Adipose tissue (tissue), 3 donors: ENCODE measurements around the gene HMGA1. TPM values are rescaled to one million over a fixed set of nuclear protein-coding genes. Genes with fewer than 3 reads are reported as not detected.

Experiments used
- H3K27ac ChIP-seq: one replicate; pipeline ENCODE4 v1.5.1; 2013; ENCODE audit warnings: low read depth, low read length
- WGBS, 3 donors: extraction: QIAGEN DNeasy Blood & Tissue Kit; methylation state at CpG; one replicate each; pipeline ENCODE4 v1.1.7; 2013; 5-methylcytosine and 5-hydroxymethylcytosine counted together
- polyA plus RNA-seq, 3 donors: library from polyadenylated mRNA; stranded (reverse); fragments of 200-250 nt; gene quantifications; one replicate each; pipeline ENCODE4 v1.2.3, GENCODE V29; 2013
- donor health status: healthy with polysubstance abuse.
- donor health status: Bipolar disorder and iron deficiency.
- donor health status: healthy.

HMGA1 gene
- polyA plus RNA-seq, 3 donors = 16.4 to 43.8 (median 19.5) TPM

DNA sequence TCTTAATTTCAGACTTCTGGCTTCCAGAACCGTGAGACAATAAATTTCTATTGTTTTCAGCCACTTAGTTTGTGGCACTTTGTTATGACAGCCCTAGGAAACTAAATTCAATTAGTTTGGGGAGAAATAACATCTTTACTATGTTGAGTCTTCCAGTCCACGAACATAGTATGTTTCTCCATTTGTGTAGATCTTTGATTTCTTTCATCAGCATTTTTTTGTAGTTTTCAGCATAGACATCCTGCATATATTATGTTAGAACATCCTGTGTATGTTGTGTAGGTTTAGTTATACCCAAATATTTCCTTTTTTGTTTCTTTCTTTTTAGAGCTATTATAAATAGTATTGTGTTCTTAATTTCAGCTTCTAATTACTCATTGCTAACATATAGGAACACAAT lies 18.0 kb upstream of the HMGA1 start:
- WGBS, 3 donors = 64 to 70% (median 65%) methylated on average over 2 of the region's 2 CpGs

DNA sequence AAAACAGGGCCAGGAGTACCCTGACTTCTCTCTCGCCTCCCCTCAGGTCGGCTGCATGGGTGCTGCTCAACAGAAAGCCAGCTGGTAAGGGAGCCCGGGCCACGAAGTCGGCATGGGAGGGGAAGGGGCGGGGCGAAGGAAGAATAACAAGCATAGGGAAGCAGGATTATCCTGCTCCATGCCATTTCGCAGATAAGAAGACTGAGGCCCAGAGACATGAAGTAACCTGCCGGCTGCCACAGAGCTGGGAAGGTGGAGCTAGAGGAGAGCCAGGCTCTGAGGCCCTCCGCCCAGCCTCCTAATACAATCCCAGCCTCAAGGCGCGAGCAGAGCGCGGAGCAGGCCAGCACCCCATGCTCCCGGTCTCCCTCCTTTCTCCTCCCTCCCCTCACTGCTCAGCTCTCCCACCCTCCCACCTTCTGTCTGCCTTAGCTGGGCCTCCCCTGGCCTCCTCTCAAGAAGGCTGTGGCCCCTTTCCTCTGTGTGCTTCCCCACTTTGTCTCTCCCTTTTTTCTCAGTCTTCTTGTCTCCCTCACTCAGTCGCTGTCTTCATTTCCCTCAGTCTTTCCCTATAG lies 13.2 kb upstream of the HMGA1 start:
- no peak overlapping the region for H3K27ac ChIP-seq
- 22 to 47% (median 41%) methylated on average over 16 of the region's 16 CpGs for WGBS, 3 donors

More for the DNA sequence above, 18.0 kb upstream of the HMGA1 start:
- H3K27ac ChIP-seq = no peak overlapping the region

DNA sequence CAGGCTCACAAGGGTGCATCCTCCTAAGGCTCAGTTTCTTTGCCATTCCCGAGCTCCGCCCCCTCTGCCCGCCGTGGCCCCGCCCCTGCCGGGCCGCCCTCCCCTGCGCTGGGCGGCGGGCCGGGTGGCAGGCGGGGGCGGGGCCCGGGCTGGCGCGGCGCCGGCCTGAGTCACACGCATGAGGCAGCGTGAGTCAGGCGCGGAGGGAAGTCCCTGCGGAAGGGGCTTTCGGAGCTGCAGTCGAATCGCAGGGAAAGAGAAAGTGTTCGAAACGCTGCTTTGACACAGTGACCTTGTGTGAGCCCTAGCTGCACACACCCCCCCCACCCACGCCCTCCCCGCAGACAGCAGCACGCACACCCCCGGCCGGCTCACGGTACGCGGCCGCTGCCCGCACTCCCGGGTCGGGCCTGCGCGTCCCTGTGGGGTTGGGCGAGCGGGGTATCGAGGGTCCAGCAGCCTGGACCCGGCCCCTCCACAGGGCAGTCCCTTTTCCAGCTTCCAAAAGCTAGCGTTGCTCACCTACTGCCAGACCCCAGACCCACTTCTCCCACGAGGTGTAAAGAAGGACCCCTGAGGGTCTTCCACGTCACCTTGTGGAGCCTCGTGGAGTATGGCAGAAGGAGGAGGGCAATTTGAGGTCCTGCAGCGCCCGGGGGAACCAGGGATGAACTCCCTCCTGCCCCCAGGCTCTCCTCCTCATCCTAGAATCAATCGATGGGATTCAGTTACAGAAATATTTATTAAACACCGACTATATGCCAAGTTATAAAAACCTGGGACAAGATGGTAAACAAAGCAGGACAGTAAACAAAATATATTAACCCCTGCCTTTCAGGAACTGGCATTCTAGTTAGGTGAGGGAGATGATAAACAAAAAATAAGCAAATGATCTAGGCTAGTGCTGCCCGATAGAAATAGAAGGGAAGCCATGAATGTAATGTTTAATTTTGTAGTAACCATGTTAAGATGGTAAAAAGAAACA lies 12.4 kb upstream of the HMGA1 start:
- 2% methylated on average over 47 to 55 of the region's 55 CpGs for WGBS, 3 donors
- H3K27ac ChIP-seq = peak overlapping the region; percentile 58

DNA sequence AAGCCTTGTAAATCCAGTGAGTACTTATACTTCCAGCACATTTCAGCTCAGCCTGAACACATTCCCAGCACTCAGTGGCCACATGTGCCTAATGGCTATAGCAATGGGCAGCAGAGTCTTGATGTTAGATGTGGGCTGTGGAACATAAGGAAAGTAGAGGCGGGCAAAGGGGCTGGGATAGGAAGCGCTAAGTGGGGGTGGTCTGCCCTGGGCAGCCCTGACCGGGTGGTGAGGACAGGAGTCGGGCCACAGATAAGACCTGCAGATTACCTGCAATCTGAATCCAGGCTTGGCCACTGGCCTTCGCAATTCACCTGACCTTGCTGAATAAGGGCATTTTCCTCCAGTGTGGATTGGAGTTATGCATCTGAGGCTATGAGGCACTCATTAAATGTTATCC lies 11.1 kb upstream of the HMGA1 start:
- 81 to 98% (median 95%) methylated on average over 5 of the region's 5 CpGs for WGBS, 3 donors
- no peak overlapping the region for H3K27ac ChIP-seq

DNA sequence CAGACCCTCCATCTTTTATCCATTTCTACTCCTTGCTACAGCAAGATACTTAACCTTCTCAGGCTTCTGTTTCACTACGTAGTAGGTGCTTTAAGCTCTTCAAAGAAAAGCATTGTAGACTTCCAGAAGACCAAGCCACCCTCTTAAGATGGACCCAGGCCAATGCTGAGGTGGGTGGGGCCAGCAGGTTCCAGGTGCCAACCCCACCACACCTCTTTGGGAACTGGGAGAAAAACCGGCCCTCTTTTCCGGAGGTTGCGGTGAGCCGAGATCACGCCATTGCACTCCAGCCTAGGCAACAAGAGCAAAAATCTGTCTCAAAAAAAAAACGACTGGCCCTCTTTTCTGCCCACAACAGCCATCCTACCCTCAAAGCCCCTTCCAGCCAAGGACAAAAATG lies 10.6 kb upstream of the HMGA1 start:
- no peak overlapping the region for H3K27ac ChIP-seq
- WGBS, 3 donors = 81 to 88% (median 87%) methylated on average over 7 of the region's 7 CpGs

DNA sequence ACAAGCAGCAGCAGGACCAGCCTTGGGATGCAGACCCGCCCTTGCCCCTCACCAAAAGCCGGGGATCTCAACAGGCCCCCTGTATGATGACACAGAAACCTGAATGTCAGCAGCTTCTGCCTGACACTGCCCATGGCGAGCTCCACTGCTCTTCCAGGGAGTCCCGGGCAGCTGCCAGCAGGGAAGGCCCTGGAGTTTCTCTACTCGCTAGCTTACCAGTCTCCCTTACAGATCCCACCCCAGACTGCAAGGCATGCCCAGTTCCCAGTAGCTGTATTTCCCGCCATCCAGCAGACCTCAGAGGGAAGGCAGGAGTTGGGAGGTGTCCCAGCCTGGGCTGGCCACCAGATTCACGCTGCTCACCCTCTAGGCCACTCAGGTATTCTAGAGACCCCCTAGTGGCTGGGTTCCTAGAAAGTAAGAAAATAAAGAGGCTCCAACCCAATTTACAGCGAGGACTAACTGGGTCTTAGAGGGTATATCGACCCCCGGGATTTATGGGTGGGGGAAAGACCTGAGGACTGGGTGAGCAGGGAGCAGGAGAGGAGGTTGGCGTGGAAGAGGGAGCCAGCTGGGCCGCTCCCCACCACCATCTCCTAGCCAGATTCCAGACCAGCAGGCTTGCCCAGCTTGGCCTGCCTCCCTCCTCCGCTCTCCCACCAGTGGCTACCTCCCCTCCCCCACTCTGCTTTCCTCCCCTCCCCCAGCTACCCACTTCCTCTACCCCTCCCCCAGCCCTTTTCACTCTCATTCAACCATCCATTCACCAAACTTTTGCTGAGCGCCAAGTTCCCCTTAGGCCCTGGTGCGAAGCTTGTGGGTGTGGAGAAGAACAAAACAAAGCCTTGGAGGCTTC lies 9.7 kb upstream of the HMGA1 start:
- no peak overlapping the region for H3K27ac ChIP-seq
- 88 to 90% (median 88%) methylated on average over 15 of the region's 15 CpGs for WGBS, 3 donors

DNA sequence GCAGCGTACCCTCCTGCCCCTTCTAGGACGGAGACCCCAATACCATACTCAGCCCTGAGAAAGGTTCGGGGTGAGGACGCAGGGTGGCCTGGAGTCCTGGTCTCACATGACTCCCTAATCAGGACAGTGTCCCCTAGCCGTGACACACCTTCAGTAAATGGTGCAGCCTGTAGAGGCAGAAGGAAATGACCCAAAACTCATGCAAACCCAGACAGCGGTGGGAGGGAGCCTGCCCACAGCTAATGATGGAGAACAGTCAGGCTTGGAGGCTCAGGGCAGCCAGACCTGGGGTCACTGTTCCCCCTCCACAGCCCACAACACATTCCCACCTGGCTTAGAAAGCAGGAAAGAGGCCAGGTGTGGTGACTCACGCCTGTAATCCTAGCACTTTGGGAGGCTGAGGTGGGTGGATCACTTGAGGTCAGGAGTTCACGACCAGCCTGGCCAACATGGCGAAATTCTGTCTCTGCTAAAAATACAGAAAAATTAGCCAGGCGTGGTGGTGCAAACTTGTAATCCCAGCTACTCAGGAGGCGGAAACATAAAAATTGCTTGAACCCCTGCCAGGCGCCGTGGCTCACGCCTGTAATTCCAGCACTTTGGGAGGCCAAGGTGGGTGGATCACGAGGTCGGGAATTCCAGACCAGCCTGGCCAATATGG lies 8.8 kb upstream of the HMGA1 start:
- 89 to 92% (median 89%) methylated on average over 16 of the region's 16 CpGs for WGBS, 3 donors
- no peak overlapping the region for H3K27ac ChIP-seq

DNA sequence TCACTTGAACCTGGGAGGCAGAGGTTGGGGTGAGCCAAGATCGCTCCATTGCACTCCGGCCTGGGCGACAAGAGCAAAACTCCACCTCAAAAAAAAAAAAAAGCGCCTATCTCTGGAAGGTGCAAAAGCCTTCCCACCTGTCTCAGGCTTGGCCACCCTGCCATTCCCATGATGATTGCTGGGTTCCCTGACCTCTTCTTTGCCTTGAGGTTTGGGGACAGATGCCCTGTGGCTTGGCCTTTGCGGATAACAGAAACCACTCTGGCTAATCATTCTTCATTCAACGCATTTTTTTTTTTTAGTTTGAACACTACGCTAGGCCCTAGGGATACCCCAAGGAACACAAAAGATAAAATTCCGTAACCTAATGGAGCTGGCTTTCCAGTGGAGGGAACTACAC lies 6.8 kb upstream of the HMGA1 start:
- 87 to 94% (median 89%) methylated on average over 8 of the region's 8 CpGs for WGBS, 3 donors
- H3K27ac ChIP-seq = no peak overlapping the region

DNA sequence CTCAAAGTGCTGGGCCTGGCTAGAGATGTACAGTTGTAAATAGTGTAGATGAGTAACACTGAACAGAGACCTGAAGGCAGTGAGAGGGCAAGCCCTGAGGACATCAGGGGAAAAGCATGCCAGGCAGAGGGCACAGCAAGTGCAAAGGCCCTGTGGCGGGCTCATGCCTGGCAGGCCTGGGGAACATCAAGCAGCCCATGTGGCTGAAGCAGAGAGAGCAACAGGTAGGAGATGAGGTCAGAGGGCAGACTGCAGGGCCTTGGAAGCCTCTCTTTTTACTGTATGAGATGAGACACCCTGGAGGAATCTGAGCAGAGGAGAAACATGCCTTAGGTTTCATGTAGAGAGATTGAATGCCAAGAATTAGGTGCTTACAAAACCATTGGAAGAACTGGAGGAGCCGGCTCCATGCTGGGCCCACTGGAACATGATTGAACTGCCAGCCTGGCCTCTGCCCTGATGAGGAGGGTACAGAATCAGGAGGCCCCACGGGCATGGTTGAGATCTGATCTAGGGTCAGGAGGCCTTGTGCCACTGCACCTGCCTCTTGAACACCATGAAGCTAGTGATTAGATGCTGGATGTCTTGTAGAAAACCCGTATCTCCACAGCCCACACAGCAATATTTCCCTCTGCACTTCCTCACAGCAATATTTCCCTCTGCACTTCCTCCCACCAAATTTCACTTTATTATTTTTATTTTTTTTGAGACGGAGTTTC lies 5.9 kb upstream of the HMGA1 start:
- no peak overlapping the region for H3K27ac ChIP-seq
- 71 to 93% (median 75%) methylated on average over 5 of the region's 5 CpGs for WGBS, 3 donors

DNA sequence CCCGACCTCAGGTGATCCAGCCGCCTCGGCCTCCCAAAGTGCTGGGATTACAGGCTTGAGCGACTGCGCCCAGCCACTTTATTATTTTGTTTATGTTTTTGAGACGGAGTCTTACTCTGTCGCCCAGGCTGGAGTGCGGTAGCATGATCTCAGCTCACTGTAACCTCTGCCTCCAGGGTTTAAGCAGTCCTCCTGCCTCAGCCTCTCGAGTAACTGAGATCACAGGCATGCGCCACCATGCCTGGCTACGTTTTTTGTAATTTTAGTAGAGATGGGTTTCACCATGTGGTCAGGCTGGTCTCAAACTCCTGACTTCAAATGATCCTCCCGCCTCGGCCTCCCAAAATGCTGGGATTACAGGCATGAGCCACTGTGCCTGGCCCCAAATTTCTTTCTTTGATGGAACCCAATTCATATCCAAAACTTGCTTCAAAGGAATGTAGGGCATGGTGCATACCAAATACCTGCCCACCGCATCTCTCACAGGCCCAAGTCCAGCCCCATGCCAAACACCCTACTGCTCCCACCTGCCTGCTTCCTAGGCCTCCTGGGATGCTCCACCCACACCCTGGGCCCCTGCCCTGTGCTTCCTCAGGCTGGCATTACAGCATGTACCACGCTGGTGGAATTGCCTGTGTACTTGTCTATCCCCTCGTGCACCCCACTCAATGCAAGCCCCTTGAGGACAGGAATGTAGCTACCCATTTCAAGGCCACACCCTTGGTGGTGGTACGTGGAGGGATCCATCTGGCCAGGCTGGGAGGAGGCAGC lies 4.9 kb upstream of the HMGA1 start:
- WGBS, 3 donors = 93 to 95% (median 95%) methylated on average over 17 of the region's 17 CpGs

DNA sequence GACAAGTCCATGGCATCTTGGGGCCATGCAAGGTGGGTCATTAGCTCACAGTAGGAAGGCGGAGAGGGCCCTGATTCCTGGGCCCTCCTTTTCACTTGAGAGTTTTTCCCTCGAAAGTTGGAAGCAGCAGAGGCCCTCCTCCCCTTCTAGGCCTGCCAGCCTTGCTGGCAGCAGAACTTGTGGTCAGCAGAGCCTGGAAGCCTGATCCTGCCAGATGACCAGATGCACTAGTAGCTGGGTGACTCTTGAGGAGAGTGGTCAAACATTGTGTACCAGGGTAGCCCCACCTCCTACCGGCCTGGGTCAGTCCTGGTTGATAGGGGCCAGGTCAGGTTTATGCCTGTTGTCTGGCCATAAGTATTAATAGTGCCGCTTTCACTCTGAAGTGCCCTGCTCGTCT lies 3.8 kb upstream of the HMGA1 start:
- 81 to 85% (median 82%) methylated on average over 5 of the region's 5 CpGs for WGBS, 3 donors
- no peak overlapping the region for H3K27ac ChIP-seq

More for the DNA sequence above, 4.9 kb upstream of the HMGA1 start:
- no peak overlapping the region for H3K27ac ChIP-seq

DNA sequence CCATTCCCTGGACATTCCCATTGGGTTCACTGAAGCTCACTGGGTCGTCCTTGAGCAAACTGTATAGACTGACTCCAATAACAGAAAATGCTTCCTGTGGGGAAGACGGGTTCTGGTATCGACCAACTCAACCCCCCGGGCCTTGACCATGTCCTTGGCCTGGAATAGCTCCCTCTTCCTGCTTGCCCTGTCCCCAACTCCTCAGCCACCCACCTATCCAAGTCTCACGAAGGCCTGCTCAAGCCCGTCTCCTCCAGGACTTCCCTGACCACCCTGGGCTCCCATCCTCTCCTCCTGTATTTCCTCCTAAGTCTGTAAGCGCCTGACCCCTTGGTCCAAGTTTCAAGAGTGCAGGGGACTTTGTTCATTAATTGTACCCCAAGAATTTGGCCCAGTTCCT lies 2.8 kb upstream of the HMGA1 start:
- 76 to 92% (median 89%) methylated on average over 7 of the region's 7 CpGs for WGBS, 3 donors

DNA sequence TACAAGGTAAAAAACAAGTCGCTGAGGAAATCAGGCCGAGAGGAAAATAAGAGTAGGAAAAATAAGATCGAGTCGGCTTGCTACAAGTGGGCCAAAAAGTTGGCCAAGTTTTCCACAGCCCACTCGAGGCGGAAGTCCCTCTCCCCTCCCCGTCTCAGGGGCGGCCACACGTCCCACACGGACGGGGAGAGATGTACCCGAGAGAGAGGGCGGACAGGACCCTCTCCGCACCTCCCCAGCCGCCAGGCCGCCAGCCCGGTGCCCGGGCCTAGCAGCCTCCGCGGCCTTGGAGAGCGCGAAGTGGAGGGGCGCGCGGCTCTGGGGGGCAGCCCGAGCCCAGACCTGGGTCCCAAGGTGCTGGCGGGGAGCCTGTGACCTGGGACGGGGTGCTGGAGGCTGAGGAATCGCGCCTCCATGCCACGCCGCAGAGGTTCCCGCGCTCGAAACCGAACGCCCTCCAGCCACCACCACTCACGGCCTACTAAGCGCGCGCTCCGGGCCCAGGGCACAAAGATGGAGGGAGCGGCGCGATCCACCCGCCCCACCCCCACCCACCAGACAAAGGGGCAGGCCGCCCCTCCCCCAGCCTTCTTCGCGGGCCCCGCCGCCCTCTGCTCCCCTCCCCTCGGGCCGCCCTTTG lies 1.9 kb upstream of the HMGA1 start:
- H3K27ac ChIP-seq = no peak overlapping the region
- WGBS, 3 donors = 75 to 83% (median 80%) methylated on average over 39 to 53 of the region's 53 CpGs

More for the DNA sequence above, 2.8 kb upstream of the HMGA1 start:
- H3K27ac ChIP-seq = no peak overlapping the region

DNA sequence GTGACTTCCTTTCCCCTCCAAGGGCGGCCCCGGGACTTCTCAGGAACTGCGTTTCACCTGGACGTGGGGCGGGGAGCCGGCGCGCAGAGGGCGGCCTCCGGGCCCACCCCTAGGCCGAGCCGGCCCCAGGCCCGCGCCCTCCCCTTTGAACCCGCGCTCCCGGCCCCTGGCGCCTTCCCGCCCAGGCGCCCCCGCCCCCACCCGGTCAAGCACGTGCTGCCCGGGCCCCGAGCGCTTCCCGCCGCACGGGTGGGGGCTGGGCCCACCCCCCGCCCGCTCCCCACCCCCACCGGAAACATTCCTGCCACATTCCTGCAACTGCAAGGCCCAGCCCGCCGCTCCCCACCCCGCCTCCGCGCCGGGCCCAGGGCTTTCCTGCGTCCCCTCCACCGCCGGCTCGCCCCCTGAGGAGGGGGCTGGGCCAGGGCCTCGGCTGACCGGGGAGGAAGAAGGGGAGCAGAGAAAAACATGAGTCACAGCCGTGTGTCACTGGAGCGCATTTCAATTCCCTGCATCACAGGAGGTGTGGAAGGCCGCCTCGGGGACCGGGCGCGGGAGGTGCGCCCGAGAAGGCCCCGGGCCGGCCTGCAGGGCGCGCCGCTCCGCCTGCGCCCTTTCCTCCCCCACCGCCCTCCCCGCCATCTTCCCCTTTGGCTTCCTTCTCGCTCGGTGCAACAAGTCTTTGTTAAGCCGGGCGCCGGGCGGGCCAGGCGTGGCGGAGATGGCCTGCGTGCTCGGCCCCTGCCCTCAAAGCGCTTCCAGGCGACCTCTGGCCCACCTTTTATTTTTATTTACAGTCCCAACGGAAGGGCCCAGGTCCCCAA lies 1.2 kb upstream of the HMGA1 start:
- peak overlapping the region; percentile 39 for H3K27ac ChIP-seq
- 9 to 31% (median 12%) methylated on average over 44 to 75 of the region's 75 CpGs for WGBS, 3 donors

DNA sequence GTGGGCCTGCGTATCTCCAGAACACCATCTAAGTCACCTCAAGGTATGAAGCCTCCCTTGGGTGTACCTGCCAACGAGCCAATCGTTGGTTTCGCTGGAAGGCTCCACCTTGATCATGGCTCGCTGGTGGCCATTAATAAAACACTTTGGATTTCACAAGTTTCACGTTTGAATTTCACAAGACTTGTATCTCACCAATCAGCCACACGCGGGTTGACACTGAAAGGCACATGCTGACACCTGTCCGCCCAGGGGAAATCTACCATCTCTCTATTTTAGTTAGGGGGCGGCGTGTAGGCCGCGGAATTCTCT lies 586 bp upstream of the HMGA1 start:
- H3K27ac ChIP-seq = peak overlapping the region; percentile 39
- 16 to 43% (median 17%) methylated on average over 13 of the region's 13 CpGs for WGBS, 3 donors

DNA sequence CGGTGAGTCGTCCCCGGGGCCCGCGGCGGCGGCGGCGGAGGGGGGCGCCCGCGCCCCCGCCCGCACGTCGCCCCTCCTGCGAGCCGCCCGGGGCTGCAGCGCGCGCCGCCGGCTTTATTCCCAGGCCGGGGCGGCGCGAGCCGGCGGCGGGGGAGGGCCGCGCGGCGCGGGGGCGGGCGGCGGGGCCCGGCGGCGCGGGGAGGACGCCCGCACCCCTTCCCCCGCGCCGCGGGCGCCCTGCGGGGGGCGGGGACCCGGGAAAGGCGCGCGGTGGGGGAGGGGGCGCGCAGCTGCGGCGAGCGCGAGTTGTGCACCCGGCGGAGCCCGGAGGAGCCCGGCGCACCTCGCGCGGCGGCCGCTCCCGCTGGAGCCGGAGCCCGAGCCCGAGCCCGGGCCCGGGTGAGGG lies 646 bp downstream of the HMGA1 start:
- no peak overlapping the region for H3K27ac ChIP-seq
- WGBS, 3 donors = 0 to 2% methylated on average over 33 to 46 of the region's 78 CpGs; no CpG with 5 or more reads in 1 of the 3 donors
